ENCODE data around the gene EIF3K.
"Not testable (repeated sequence)": the region's sequence is repeated elsewhere in the genome, so short reads cannot be mapped to it uniquely, and the experiment has no call there.

Gene EIF3K

DNA sequence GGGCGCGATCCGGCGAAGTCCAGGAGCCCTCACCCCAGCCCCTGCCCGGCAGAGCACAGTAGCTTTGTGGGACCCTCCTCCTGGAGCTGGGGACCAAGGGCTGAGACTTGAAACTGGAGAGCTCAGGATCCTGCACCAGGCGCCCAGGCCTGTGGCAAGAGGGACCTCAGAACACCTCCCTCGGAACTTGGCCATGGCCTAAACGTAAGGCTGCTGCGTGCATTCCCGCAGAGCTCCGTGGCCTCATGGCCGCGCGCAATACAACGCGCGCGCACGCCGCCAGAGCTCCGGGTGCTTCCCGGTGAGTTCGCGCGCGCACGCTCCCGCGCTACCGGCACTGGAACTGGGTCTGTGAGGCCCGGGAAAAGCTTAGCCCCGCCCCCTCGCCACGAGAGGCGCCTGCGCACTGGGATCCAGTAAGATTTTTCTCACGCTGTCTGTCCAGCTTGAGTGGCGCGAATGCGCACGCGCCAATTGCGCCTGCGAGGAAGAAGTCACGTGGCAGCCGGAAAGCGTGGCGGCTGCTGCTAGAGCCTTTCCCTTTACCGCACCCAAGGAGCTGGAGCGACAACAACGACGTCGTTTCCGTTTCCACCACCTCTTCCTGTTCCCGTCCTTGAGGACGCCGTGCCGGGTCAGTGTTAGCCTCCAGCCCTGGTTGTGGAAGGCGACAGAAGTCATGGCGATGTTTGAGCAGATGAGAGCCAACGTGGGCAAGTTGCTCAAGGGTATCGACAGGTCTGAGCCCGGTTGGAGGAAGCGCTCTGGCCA, at the start of gene EIF3K:
EIF3K (plus strand) TSS at position 599 of the 771 bp plus-strand sequence; CDS start at position 680, 81 bp downstream.
- no peak for TF ChIP-seq JUND (IDR thresholded peaks at IDR 0.05; ENCODE audit: low read depth)
- in situ Hi-C loops (cut with HindIII; ENCODE audit: low pct_unique_long_range_greater_than_20kb, low sequenced_read_pairs) = no loop called here
- peak; percentile 93 to 98 for DNase-seq (ENCODE audit: low read depth in 1 of 2, low spot score in 1 of 2)

DNA sequence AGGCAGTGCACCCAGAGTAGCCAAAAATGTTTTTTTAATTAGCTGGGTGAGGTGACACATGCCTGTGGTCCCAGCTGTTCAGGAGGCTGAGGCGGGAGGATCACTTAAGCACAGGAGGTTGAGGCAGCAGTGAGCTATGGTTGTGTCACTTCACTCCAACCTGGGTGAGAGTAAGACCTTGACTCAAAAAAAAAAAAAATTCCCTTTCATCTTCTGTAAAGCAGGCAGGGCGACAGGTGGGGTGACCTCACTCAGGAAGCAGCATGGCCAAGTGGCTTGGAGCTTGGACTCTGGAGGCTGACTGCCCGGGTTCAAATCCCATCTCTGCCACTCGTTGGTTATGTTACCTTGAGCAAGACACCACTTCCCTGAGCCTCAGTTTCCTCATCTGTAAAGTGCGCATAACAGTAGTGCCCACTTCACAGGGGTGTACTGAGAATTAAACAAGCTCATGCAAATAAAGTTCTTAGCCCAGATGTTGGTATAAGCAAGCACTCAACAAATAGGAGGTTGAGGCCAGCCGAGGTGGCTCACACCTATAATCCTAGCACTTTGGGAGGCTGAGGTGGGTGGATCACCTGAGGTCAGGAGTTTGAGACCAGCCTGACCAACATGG, 49.5 kb upstream of the EIF3K start:
- DNase-seq (ENCODE audit: low read depth in 1 of 2, low spot score in 1 of 2) = no peak
- in situ Hi-C loops (cut with HindIII; ENCODE audit: low pct_unique_long_range_greater_than_20kb, low sequenced_read_pairs) = no loop called here
- no peak for TF ChIP-seq JUND (IDR thresholded peaks at IDR 0.05; ENCODE audit: low read depth)

GRCh38 chr19:38571682-38572081, 47.3 kb upstream of the EIF3K start:
- in situ Hi-C loops (cut with HindIII; ENCODE audit: low pct_unique_long_range_greater_than_20kb, low sequenced_read_pairs) = no loop called here
- no peak for TF ChIP-seq JUND (IDR thresholded peaks at IDR 0.05; ENCODE audit: low read depth)
- no peak for DNase-seq (ENCODE audit: low read depth in 1 of 2, low spot score in 1 of 2)

DNA sequence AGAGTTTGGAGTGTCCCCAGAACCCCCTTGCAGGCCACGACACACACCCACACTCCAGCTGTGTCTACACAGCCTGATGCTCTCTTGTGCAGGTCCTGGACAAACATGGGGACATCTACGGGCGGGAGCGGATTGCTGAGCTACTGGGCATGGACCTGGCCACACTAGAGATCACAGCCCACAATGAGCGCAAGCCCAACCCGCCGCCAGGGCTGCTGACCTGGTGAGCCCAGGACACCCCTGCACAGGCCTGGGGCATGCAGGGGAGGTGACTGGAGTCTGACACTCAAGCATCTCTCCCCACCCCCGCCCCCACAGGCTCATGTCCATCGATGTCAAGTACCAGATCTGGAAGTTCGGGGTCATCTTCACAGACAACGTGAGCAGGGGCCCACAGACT, 41.2 kb upstream of the EIF3K start:
- in situ Hi-C loops (cut with HindIII; ENCODE audit: low pct_unique_long_range_greater_than_20kb, low sequenced_read_pairs) = no loop called here
- DNase-seq (ENCODE audit: low read depth in 1 of 2, low spot score in 1 of 2) = no peak

DNA sequence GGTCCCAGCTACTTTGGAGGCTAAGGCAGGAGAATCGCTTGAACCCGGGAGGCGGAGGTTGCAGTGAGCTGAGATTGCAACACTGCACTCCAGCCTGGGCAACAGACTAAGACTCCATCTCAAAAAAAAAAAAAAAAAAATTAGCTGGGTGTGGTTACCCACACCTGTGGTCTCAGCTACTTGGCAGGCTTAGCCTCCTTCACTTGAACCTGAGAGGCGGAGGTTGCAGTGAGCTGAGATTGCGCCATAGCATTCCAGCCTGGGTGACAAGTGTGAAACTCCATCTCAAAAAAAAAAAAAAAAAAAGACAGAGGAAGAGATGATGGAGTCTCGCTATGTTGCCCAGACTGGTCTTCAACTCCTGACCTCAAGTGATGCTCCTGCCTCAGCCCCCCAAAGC, 39.7 kb upstream of the EIF3K start:
- in situ Hi-C loops (cut with HindIII; ENCODE audit: low pct_unique_long_range_greater_than_20kb, low sequenced_read_pairs); DNase-seq (ENCODE audit: low read depth in 1 of 2, low spot score in 1 of 2): not testable (repeated sequence)

More for the DNA sequence above, 41.2 kb upstream of the EIF3K start:
- TF ChIP-seq JUND (IDR thresholded peaks at IDR 0.05; ENCODE audit: low read depth) = no peak

- no peak for DNase-seq (ENCODE audit: low read depth in 1 of 2, low spot score in 1 of 2)
- TF ChIP-seq JUND (IDR thresholded peaks at IDR 0.05; ENCODE audit: low read depth) = no peak
- in situ Hi-C loops (cut with HindIII; ENCODE audit: low pct_unique_long_range_greater_than_20kb, low sequenced_read_pairs) = no loop called here
Observed at GRCh38 chr19:38580080-38580479, 38.9 kb upstream of the EIF3K start.

DNA sequence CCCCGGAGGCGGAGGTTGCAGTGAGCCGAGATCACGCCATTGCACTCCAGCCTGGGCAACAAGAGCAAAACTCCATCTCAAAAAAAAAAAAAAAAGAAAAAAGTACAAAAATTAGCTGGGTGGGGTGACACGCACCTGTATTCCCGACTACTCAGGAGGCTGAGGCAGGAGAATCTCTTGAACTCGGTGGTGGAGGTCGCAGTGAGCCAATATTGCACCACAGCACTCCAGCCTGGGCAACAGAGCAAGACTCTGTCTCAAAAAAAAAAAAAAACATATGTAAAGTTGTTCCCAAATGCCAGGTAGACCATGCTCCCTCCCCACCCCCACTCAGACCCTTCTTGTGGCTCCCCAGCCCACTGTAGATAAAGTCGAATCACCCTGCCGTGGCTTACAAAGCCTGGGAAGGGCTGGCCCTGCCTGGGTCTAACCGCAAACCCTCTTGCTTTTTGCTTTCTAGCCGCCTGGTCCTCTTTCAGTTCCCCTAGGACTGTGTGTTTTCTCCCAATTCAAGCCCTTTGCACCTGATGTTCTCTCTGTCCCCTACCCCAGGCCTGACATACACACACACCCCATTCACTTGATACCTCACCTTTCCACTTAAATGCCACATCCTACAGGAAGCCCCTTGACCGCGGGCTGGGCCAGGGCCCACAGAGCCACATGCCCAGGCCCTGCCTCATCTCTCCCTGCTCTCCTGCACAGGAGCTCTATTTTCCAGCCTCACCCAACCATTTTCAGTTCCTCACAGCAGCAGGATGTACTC, 35.6 kb upstream of the EIF3K start:
- no peak for TF ChIP-seq JUND (IDR thresholded peaks at IDR 0.05; ENCODE audit: low read depth)
- DNase-seq (ENCODE audit: low read depth in 1 of 2, low spot score in 1 of 2) = no peak
- in situ Hi-C loops (cut with HindIII; ENCODE audit: low pct_unique_long_range_greater_than_20kb, low sequenced_read_pairs) = no loop called here

DNA sequence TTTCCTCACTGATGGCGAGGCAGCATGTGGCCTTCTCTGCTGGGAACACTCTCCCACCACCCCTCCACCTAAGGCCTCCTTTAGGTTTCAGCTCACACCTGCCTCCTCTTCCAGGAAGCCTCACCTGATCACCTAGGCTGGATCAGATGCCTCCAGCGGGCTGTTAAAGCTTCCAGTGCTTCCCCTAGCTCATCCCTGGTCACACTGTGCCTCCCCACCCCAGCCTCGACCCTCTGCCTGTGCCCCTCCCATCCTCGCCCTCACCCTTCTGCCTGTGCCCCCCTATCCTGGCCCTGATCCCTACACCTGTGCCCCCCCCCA, 35.0 kb upstream of the EIF3K start:
- in situ Hi-C loops (cut with HindIII; ENCODE audit: low pct_unique_long_range_greater_than_20kb, low sequenced_read_pairs) = no loop called here
- no peak for DNase-seq (ENCODE audit: low read depth in 1 of 2, low spot score in 1 of 2)
- TF ChIP-seq JUND (IDR thresholded peaks at IDR 0.05; ENCODE audit: low read depth) = no peak

- no peak for DNase-seq (ENCODE audit: low read depth in 1 of 2, low spot score in 1 of 2)
- no peak for TF ChIP-seq JUND (IDR thresholded peaks at IDR 0.05; ENCODE audit: low read depth)
- in situ Hi-C loops (cut with HindIII; ENCODE audit: low pct_unique_long_range_greater_than_20kb, low sequenced_read_pairs) = no loop called here
Observed at GRCh38 chr19:38587562-38587961, 31.4 kb upstream of the EIF3K start.

GRCh38 chr19:38588041-38588440, 30.9 kb upstream of the EIF3K start:
- TF ChIP-seq JUND (IDR thresholded peaks at IDR 0.05; ENCODE audit: low read depth) = no peak
- in situ Hi-C loops (cut with HindIII; ENCODE audit: low pct_unique_long_range_greater_than_20kb, low sequenced_read_pairs) = no loop called here
- DNase-seq (ENCODE audit: low read depth in 1 of 2, low spot score in 1 of 2) = no peak

DNA sequence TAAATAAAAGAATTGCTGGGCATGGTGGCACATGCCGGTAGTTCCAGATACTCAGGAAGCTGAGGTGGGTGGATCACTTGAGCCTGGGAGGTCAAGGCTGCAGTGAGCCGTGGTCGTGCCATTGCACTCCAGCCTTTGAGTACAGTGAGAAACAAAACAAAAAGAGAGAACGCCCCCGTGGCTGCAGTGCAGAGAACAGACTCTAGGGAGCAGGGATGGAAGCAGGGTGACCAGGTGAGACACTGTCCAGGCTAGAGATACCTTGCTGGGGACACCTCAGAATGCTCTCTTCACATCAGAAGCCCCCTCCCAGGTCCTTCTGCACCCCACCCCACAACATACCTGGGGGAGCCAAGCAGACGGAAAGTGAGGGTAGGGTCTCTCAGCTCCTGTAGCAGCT, 26.0 kb upstream of the EIF3K start:
- TF ChIP-seq JUND (IDR thresholded peaks at IDR 0.05; ENCODE audit: low read depth) = no peak
- in situ Hi-C loops (cut with HindIII; ENCODE audit: low pct_unique_long_range_greater_than_20kb, low sequenced_read_pairs) = no loop called here
- DNase-seq (ENCODE audit: low read depth in 1 of 2, low spot score in 1 of 2) = peak in 1 of 2 experiments; percentile 12

DNA sequence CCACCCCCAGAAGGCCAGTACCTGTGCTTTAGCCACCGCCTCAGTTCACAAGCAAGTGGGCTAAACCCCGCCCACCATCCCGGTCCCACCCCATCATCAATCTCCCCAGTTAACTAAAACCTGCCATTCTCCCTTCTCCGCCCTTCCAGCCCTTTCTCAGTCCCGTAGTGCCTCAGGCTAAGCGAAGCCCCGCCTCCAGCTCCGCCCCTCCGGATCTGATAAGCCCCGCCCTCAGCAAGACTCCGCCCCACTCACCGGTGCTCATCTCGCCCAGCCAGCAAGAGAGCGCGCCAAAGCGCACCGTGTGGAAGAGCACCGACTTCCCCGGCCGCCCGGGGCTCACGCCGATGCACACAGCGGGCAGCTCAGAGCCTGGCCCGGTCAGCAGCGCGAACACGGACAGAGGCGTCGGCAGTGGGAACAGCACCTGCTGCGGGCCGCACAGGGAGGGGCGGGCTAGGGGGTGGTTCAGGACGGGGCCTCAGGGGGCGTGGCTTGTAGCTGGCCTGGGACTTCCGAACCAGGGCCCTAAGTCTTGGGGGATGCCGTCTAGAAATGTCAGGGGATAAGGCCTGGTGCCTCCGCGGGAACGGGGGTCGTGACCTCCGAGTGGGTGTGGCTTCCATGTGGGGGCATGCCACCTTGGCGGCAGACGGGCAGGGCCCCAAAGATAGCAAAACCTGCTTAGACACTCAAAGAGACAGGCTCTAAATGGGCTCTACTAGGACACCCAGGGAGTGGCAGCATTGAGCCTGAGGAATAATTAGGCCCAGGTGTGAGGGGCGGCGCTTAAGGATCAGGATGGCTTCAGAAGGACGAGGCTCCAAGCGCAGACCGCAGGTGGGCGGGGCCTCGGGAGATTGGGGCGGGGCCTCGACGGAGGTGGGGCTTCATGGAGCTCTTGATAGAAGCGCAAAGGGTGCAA, 22.7 kb upstream of the EIF3K start:
- in situ Hi-C loops (cut with HindIII; ENCODE audit: low pct_unique_long_range_greater_than_20kb, low sequenced_read_pairs) = no loop called here
- DNase-seq (ENCODE audit: low read depth in 1 of 2, low spot score in 1 of 2) = peak; percentile 48 to 93
- TF ChIP-seq JUND (IDR thresholded peaks at IDR 0.05; ENCODE audit: low read depth) = no peak
